ENCODE results near the gene RANBP3L.
"Not testable (repeated sequence)": the region's sequence is repeated elsewhere in the genome, so short reads cannot be mapped to it uniquely, and the experiment has no call there.

RANBP3L gene

GRCh38 chr5:36283775-36284174 lies 17.9 kb downstream of the RANBP3L start:
- not testable (repeated sequence) for DNase-seq

GRCh38 chr5:36281626-36282025 lies 20.1 kb downstream of the RANBP3L start:
- DNase-seq: no peak

GRCh38 chr5:36279054-36279698 lies 22.5 kb downstream of the RANBP3L start:
- DNase-seq: no peak

- DNase-seq: no peak
Measured at GRCh38 chr5:36277521-36278176, 24.1 kb downstream of the RANBP3L start.

- no peak for DNase-seq
Measured at GRCh38 chr5:36276864-36277263, 24.8 kb downstream of the RANBP3L start.

- no peak for DNase-seq
Measured at GRCh38 chr5:36273809-36274526, 27.7 kb downstream of the RANBP3L start.

GRCh38 chr5:36272136-36272690 lies 29.5 kb downstream of the RANBP3L start:
- DNase-seq: no peak

- DNase-seq: no peak
Measured at GRCh38 chr5:36270876-36271575, 30.7 kb downstream of the RANBP3L start.

GRCh38 chr5:36270175-36270574 lies 31.5 kb downstream of the RANBP3L start:
- DNase-seq: no peak

GRCh38 chr5:36269478-36269877 lies 32.2 kb downstream of the RANBP3L start:
- DNase-seq: no peak

- DNase-seq: no peak
Measured at GRCh38 chr5:36267905-36268304, 33.8 kb downstream of the RANBP3L start.

GRCh38 chr5:36264202-36264760 lies 37.4 kb downstream of the RANBP3L start:
- DNase-seq: no peak

- no peak for DNase-seq
Measured at GRCh38 chr5:36261186-36261585, 40.5 kb downstream of the RANBP3L start.

- no peak for DNase-seq
Measured at GRCh38 chr5:36253575-36253974, 48.1 kb downstream of the RANBP3L start.

- no peak for DNase-seq
Measured at GRCh38 chr5:36252722-36253365, 48.9 kb downstream of the RANBP3L start.

GRCh38 chr5:36251218-36251617 lies 50.5 kb downstream of the RANBP3L start:
- DNase-seq: no peak

GRCh38 chr5:36250427-36250826 lies 51.3 kb downstream of the RANBP3L start:
- DNase-seq: no peak

- DNase-seq: no peak
Measured at GRCh38 chr5:36246036-36246800, 55.5 kb downstream of the RANBP3L start.

- DNase-seq: no peak
Measured at GRCh38 chr5:36244076-36244475, 57.6 kb downstream of the RANBP3L start.

- no peak for DNase-seq
Measured at GRCh38 chr5:36243653-36244052, 58.0 kb downstream of the RANBP3L start.
